ENCODE data around the gene C1orf198. TPM values are rescaled to one million over a fixed set of nuclear protein-coding genes. Genes with fewer than 3 reads are reported as not detected.
A peak's percentile ranks its signal among the peaks of the same experiment; 100 is the strongest.

C1orf198 gene, protein sequence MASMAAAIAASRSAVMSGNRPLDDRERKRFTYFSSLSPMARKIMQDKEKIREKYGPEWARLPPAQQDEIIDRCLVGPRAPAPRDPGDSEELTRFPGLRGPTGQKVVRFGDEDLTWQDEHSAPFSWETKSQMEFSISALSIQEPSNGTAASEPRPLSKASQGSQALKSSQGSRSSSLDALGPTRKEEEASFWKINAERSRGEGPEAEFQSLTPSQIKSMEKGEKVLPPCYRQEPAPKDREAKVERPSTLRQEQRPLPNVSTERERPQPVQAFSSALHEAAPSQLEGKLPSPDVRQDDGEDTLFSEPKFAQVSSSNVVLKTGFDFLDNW
- polyA plus RNA-seq (2013, experiment 1 of 2; ENCODE audit: insufficient read length) = 90.7 TPM
- 93.5 TPM for polyA plus RNA-seq (2013, experiment 2 of 2; ENCODE audit: insufficient read length)

GRCh38 chr1:230867903-230868735, at the start of gene C1orf198:
Gene C1orf198, minus strand, starts transcription at chr1:230868521. Its CDS starts 9 bp downstream, at chr1:230868512.
- DNase-seq = peak; percentile 61

DNA sequence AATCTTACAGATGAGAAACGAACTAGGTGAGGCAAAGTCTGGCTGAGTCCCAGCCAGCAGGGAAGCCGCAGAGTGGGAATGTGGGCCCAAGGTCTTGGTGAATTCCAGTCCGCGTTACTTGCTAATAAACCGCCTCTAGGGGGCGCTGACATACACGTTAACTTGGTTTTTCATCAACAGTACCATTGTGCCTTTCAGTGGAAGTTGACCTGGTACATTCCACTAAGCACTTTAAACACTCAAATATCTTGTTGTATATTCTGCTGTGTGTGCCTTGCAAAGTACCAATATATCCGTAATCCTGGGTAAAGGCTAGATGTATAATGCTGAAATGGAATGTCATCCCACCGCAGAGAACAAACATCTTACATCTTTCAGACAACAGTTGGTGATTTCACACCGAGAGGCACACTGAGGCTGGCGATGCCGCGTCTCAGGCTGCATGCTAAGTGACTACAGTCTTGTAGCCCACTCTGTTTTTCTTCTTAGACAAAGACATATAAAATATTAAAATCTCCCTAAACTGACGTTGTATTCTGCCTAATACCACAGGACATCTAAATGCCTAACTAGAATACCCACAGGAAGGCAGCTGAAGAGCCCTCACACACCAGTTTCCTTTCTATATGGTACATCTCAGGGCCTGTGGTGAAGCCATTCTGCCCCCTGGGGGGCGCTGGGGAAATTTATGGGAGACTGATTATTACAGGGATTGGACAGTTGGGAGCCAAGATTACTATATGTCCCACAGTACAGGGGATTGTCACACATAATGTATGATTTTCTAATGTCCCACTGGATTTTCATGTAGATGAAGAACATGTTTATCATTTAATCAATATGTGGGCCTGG, 49.2 kb upstream of the C1orf198 start:
- peak; percentile 70 for DNase-seq

- DNase-seq = no peak
Observed at GRCh38 chr1:230916587-230917283, 48.4 kb upstream of the C1orf198 start.

GRCh38 chr1:230915078-230915477, 46.8 kb upstream of the C1orf198 start:
- no peak for DNase-seq

DNA sequence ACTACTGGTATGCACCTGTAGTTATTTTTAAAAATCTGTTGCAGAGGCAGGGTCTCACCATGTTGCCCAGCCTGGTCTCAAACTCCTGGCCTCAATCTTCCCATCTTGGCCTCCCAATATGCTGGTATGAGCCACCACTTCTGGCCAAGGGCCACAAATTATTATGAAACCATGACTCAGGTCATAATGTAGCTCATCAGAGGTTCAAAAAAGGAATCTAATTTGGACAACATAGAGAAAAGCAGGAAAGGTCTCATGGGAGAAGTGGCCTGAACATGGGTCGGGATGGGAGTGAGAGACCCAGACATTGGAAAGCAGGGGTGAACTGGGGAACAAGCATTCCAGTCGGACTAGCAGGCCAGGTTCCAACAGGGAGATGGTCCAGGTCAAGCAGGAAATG, 45.2 kb upstream of the C1orf198 start:
- peak; percentile 27 for DNase-seq

DNA sequence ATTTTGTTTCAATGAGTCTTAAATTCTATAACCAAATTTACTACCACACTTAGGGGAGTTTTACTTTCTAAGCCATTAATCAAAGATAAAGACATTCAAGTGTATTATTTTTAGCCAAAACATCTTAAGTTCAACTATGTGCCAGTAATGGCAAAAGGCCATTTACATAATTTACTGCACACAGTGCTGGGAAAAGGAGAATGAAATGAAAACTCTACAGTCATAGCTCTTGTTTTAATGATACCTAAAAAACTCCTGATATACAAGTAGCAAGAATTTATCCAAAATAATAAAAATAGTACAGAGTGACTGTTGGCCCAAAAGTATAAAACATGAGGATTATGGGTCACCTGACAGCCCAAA, 42.4 kb upstream of the C1orf198 start:
- peak; percentile 28 for DNase-seq

GRCh38 chr1:230909974-230910754, 41.8 kb upstream of the C1orf198 start:
- DNase-seq = no peak

- DNase-seq = no peak
Observed at GRCh38 chr1:230907472-230908205, 39.3 kb upstream of the C1orf198 start.

- DNase-seq = no peak
Observed at GRCh38 chr1:230906226-230906625, 37.9 kb upstream of the C1orf198 start.

- DNase-seq = no peak
Observed at GRCh38 chr1:230905733-230906132, 37.4 kb upstream of the C1orf198 start.

- DNase-seq = no peak
Observed at GRCh38 chr1:230902349-230902923, 34.1 kb upstream of the C1orf198 start.

- DNase-seq = no peak
Observed at GRCh38 chr1:230901671-230902070, 33.4 kb upstream of the C1orf198 start.

DNA sequence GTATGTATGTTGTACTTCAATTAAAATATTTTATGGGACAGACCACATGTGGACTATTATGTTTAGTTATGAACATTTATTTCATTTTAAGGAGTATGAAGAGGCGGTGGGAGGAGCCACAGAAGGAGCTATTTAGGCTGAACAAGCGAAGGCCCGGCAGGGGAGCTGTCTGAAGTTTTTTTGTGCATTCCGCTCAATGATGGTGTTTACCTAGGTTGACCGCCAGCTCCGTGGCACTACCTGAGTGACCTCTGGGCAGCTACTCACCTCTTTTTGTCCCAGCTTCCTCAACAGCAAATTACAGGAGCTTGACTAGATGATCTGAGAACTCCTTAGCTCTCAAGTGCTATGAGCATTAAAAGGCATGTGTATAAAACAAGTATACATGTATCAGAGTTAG, 32.7 kb upstream of the C1orf198 start:
- no peak for DNase-seq

DNA sequence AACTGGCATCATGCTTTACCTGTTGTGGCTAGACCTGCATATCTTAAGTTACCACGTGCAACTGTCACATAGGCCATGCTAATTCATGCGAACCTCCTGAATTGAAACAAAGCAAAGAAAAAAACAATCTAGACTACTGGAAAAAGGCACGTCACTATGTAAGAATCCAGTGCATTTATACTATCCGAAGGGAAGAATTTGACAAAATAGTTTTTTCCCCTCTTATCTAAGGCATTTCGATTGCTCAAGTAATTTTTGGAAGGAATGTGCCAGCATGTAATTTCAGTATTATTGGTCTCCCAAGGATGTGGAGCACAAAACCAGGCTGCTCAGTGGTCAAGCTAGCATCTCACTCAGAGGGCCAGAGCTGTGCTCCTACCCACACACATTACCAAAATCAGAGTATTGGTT, 31.5 kb upstream of the C1orf198 start:
- peak; percentile 70 for DNase-seq

DNA sequence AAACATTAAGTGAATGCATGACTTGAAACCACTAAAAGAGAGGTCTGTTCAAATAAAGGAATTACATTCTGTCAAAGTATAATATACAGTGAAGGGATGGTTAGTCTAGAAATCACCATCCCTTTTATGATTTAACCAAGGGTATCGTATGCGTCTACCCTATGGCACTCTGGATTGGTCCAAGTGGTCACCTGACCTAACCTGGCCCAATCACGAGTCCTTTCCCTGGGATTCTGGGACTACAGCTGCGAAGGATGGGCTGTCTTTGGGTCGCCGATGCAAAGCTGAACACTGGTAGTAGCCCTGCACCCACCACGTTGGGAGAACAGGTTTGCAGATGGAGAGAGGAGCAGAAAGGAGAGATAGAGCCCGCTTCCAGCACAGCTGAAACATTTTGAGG, 30.4 kb upstream of the C1orf198 start:
- DNase-seq = no peak

DNA sequence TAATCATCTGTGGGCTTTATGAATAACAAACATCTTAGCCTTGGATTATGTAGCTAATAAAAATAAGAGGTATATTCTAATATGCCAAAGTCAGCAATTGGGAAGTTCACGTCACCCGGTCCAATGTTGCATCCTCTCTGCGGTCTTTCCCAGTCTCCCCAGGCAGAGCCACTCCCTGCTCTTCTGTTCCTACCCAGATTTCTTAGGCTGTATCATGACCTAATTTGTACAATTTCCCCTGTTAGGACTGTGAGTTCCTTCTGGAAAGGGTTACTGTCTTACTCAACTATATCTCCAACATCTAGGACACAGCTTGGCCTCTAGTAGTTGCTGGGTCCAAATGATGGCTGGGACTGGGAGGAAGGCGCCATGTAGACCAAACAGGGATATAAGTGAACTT, 29.8 kb upstream of the C1orf198 start:
- no peak for DNase-seq

DNA sequence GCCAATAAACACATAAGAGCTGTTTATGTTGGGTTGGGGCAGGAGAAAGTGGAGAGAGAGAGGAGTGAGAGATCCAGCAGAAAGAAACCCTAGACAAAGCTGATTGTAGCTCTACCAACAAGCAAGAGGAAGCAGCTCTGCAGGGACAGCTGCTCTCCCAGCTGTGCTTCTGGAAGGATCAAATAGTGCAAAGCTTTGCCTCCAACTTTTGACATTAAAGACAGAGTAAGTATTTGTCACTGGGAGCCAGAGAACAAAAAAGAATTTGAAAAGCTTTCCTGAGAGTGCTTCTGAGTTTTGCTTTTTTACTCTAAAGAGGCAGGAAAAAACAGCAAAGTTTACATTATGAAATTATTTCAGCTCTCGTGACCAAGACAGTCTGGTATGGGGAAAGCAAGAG, 28.5 kb upstream of the C1orf198 start:
- DNase-seq = no peak

- DNase-seq = no peak
Observed at GRCh38 chr1:230895452-230895851, 27.1 kb upstream of the C1orf198 start.

GRCh38 chr1:230894664-230895063, 26.3 kb upstream of the C1orf198 start:
- no peak for DNase-seq

DNA sequence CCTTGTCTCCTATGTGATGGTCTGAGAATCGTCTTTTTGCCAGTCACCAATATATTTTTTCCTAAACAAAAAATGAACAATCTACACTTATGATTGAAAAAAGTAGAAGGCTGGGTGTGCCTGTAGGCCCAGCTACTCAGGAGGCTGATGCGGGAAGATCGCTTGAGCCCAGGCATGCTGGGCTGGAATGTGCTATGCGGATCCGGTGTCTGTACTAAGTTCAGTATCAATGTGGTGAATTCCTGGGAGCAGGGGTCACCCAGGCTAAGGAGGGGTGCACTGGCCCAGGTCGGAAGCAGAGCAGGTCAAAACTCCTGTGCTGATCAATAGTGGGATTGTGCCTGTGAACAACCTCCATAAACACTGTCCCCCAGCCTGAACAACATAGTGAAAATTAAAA, 25.7 kb upstream of the C1orf198 start:
- DNase-seq = no peak
